DOHH2 (cell line): ENCODE results near the gene MYL12A.

Experiments used
- H3F3A ChIP-seq: fragments of 200-600 bp; sonication (generic), shearing (Covaris generic); 2 replicates; pipeline ENCODE4 v1.6.0; 2016; ENCODE audit warnings: antibody characterized with exemption, mild to moderate bottlenecking; ENCODE audit not compliant: control insufficient read depth, insufficient read depth
- H3K27ac ChIP-seq: fragments of 200-600 bp; sonication (generic); 2 replicates; pipeline ENCODE4 v1.5.1; 2014; ENCODE audit warnings: low read depth, mild to moderate bottlenecking, low read length, moderate library complexity
- H3K27me3 ChIP-seq: fragments of 200-600 bp; sonication (generic); 2 replicates; pipeline ENCODE4 v1.6.1; 2014; ENCODE audit warnings: mild to moderate bottlenecking, low read length, mixed read lengths; ENCODE audit not compliant: control insufficient read depth
- H3K36me3 ChIP-seq: fragments of 200-600 bp; sonication (generic); 2 replicates; pipeline ENCODE4 v1.6.1; 2014; ENCODE audit warnings: mild to moderate bottlenecking, low read length, moderate library complexity, mixed read lengths; ENCODE audit not compliant: control insufficient read depth
- H3K4me1 ChIP-seq: fragments of 200-600 bp; sonication (generic); 2 replicates; pipeline ENCODE4 v1.6.1; 2014; ENCODE audit warnings: mild to moderate bottlenecking, low read length, mixed read lengths; ENCODE audit not compliant: control insufficient read depth
- H3K4me2 ChIP-seq: fragments of 200-600 bp; sonication (generic); 2 replicates; pipeline ENCODE4 v1.6.0; 2014; ENCODE audit warnings: mild to moderate bottlenecking, low read length, moderate library complexity
- H3K4me3 ChIP-seq: fragments of 200-600 bp; sonication (generic); 2 replicates; pipeline ENCODE4 v1.5.1; 2014; ENCODE audit warnings: mild to moderate bottlenecking, low read length, mixed read lengths
- H3K79me2 ChIP-seq: fragments of 200-600 bp; sonication (generic); 2 replicates; pipeline ENCODE4 v1.6.1; 2014; ENCODE audit warnings: mild to moderate bottlenecking, low read length, mixed read lengths; ENCODE audit not compliant: control insufficient read depth
- H3K9me2 ChIP-seq: fragments of 200-600 bp; sonication (generic); replicated peaks from 2 replicates; pipeline ENCODE4 v1.6.1; 2014; ENCODE audit warnings: mild to moderate bottlenecking, low read length, mixed read lengths; ENCODE audit not compliant: control insufficient read depth
- H3K9me3 ChIP-seq: fragments of 200-600 bp; sonication (generic); 2 replicates; pipeline ENCODE4 v1.6.1; 2014; ENCODE audit warnings: antibody characterized with exemption, low read length, mixed read lengths; ENCODE audit not compliant: control insufficient read depth, insufficient read depth
- H4K20me1 ChIP-seq: fragments of 200-600 bp; sonication (generic); 2 replicates; pipeline ENCODE4 v1.6.0; 2014; ENCODE audit warnings: low read depth, mild to moderate bottlenecking, antibody characterized with exemption, low read length, moderate library complexity; ENCODE audit not compliant: control insufficient read depth, insufficient read depth
- CTCF ChIP-seq: fragments of 200-600 bp; sonication (generic); IDR thresholded peaks from one replicate; pipeline ENCODE4 v1.5.1; 2014; ENCODE audit warnings: antibody characterized with exemption, mild to moderate bottlenecking, low read depth, low read length; ENCODE audit not compliant: poor library complexity, severe bottlenecking
- EZH2phosphoT487 ChIP-seq: fragments of 200-600 bp; sonication (generic); IDR thresholded peaks from 2 replicates; pipeline ENCODE4 v1.6.1; 2017; ENCODE audit warnings: borderline replicate concordance, mild to moderate bottlenecking, antibody characterized with exemption, low read length, moderate library complexity, mixed read lengths

MYL12A gene

DNA sequence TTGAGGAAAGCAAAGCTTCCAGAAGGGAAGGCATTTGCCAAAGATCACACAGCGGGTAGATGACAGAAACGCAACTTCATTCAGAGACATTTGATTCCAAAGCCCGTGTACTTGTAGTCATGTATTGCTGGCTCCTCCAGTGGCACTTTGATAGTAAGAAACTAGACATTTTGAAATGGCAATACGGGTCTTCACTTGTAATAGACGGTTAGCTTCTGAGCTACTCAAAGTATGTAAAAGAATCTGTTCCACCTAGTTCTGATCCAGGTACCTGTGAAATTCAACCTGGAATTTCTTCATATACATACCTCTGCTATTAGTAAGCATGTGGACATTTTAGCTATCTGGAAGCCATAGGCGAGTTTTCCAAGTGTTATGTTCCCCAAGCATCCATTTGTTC, 26.1 kb upstream of the MYL12A start:
- Histone ChIP-seq H3K9me3 (no peaks in the 10 kb centered on the region), H3K4me1 (no peaks in the 10 kb centered on the region), H3K27ac (no peak overlapping the region), H3K36me3 (no peaks in the 10 kb centered on the region), H3K79me2 (no peaks in the 10 kb centered on the region), H4K20me1 (no peaks in the 10 kb centered on the region), H3F3A (no peaks in the 10 kb centered on the region), H3K9me2 (no peaks in the 10 kb centered on the region), H3K4me3 (no peak overlapping the region), H3K4me2 (no peak overlapping the region), H3K27me3 (no peaks in the 10 kb centered on the region)
- TF ChIP-seq CTCF, result no peak
- TF ChIP-seq EZH2phosphoT487, result no peak

GRCh38 chr18:3223356-3223755, 24.2 kb upstream of the MYL12A start:
- H3K36me3 ChIP-seq, result no peaks in the 10 kb centered on the region
- H3F3A ChIP-seq, result no peaks in the 10 kb centered on the region
- no peaks in the 10 kb centered on the region for H3K9me3 ChIP-seq
- H3K4me3 ChIP-seq, result no peak overlapping the region
- TF ChIP-seq EZH2phosphoT487 (no peak), CTCF (no peak)
- H4K20me1 ChIP-seq, result no peaks in the 10 kb centered on the region
- H3K27ac ChIP-seq, result no peak overlapping the region
- H3K4me2 ChIP-seq, result no peak overlapping the region
- H3K27me3 ChIP-seq, result no peaks in the 10 kb centered on the region
- H3K79me2 ChIP-seq, result no peaks in the 10 kb centered on the region
- H3K9me2 ChIP-seq, result no peaks in the 10 kb centered on the region
- no peaks in the 10 kb centered on the region for H3K4me1 ChIP-seq

DNA sequence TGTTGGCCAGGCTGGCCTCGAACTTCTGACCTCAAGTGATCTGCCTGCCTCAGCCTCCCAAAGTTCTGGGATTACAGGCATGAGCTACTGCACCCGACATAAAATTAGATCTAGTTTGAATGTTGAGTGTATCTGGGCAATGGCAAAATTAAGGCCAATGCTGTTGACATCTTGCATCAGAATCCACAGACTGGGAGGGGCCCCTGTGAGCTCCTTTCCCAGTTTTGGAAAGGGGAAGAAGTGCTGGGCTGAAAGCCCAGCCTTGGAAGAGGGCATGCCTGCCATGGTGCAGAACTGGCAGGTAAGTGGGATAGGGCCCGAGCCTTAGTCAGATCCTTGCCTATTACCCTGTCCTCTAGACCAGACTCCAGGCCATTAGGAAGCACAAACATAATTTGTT, 23.4 kb upstream of the MYL12A start:
- Histone ChIP-seq H3K4me3 (no peak overlapping the region), H3K4me2 (no peak overlapping the region), H3K4me1 (no peaks in the 10 kb centered on the region), H3K79me2 (no peaks in the 10 kb centered on the region), H3K27ac (no peak overlapping the region), H3F3A (no peaks in the 10 kb centered on the region), H4K20me1 (no peaks in the 10 kb centered on the region), H3K36me3 (no peaks in the 10 kb centered on the region), H3K9me3 (no peaks in the 10 kb centered on the region), H3K27me3 (no peaks in the 10 kb centered on the region), H3K9me2 (no peaks in the 10 kb centered on the region)
- TF ChIP-seq CTCF (no peak), EZH2phosphoT487 (no peak)

- H3K9me3 ChIP-seq, result no peaks in the 10 kb centered on the region
- no peak overlapping the region for H3K4me2 ChIP-seq
- no peaks in the 10 kb centered on the region for H3K79me2 ChIP-seq
- no peaks in the 10 kb centered on the region for H4K20me1 ChIP-seq
- no peaks in the 10 kb centered on the region for H3F3A ChIP-seq
- no peak overlapping the region for H3K27ac ChIP-seq
- H3K36me3 ChIP-seq, result no peaks in the 10 kb centered on the region
- no peaks in the 10 kb centered on the region for H3K27me3 ChIP-seq
- H3K4me1 ChIP-seq, result no peaks in the 10 kb centered on the region
- no peak for TF ChIP-seq EZH2phosphoT487
- no peak for TF ChIP-seq CTCF
- no peaks in the 10 kb centered on the region for H3K9me2 ChIP-seq
- H3K4me3 ChIP-seq, result no peak overlapping the region
Measured at GRCh38 chr18:3225588-3225987, 22.0 kb upstream of the MYL12A start.
